Endothelial cell of umbilical vein (primary cell): Measurements from ENCODE around the gene PIGQ. TPM values are rescaled to one million over a fixed set of nuclear protein-coding genes. Genes with fewer than 3 reads are reported as not detected.

Experiments used
- BruUV-seq: library from RNA; stranded (reverse); fragments of 400-500 nt; replicated peaks from 2 replicates; lab custom pipeline; 2021; lab: Mats Ljungman, UMichigan
- CTCF ChIA-PET: fragments of 300-600, 350-600 bp; sonication (Branson Sonifier 250); formaldehyde crosslinking; loops from one replicate; lab custom pipeline; 2021; ENCODE audit warnings: antibody characterized with exemption, inconsistent platforms; lab: Charles Lee
- POLR2A ChIA-PET: fragments of 300-600, 350-600 bp; sonication (Branson Sonifier 250); formaldehyde crosslinking; loops from one replicate; lab custom pipeline; 2021; ENCODE audit warnings: antibody characterized with exemption, inconsistent platforms; lab: Charles Lee
- DNase-seq: peaks from one replicate; pipeline ENCODE4 v3.0.0-alpha.2; 2011; ENCODE audit warnings: low read depth, low spot score
- FAIRE-seq: peaks from 2 replicates; lab custom pipeline; 2011; peaks lifted over from hg19 to GRCh38; lab: Jason Lieb, UNC
- H2AFZ ChIP-seq: 2 replicates; pipeline ENCODE4 v1.6.0; 2012; ENCODE audit warnings: low read depth, low read length, control low read depth, inconsistent platforms
- H3K27ac ChIP-seq: 2 replicates; pipeline ENCODE4 v1.5.1; 2011; ENCODE audit warnings: low read depth, mild to moderate bottlenecking, control low read depth, low read length, moderate library complexity; ENCODE audit not compliant: insufficient read depth
- H3K27me3 ChIP-seq, 2 experiments: 2 replicates each; pipeline versions ENCODE4 v1.6.0 to v1.6.1; 2011; ENCODE audit warnings: low read length in 2 of 2, mixed read lengths in 1 of 2; ENCODE audit not compliant: control insufficient read depth in 2 of 2, insufficient read depth in 2 of 2
- H3K36me3 ChIP-seq, 2 experiments: 2 replicates in 1 of 2; 3 replicates in 1 of 2; pipeline ENCODE4 v1.5.1; 2011; ENCODE audit warnings: low read length in 2 of 2, mild to moderate bottlenecking in 1 of 2, moderate library complexity in 1 of 2; ENCODE audit not compliant: control insufficient read depth in 2 of 2, insufficient read depth in 2 of 2; ENCODE audit errors: extremely low read depth in 1 of 2
- H3K4me1 ChIP-seq: 3 replicates; pipeline ENCODE4 v1.5.1; 2011; ENCODE audit warnings: mild to moderate bottlenecking, low read length; ENCODE audit not compliant: control insufficient read depth, insufficient read depth; ENCODE audit errors: extremely low read depth
- H3K4me2 ChIP-seq: 2 replicates; pipeline ENCODE4 v1.6.1; 2011; ENCODE audit warnings: low read length, control low read depth, mixed read lengths; ENCODE audit not compliant: insufficient read depth
- H3K4me3 ChIP-seq, 3 experiments: fragments of 200-600 bp in 1 of 3; sonication (generic), shearing (Covaris generic) in 1 of 3; replicated peaks in 1 of 3; 2 replicates each; pipeline ENCODE4 v1.5.1; 2011 to 2016; ENCODE audit warnings: control low read depth in 3 of 3, low read length in 3 of 3, mild to moderate bottlenecking in 2 of 3, inconsistent platforms in 1 of 3, low read depth in 1 of 3, moderate library complexity in 1 of 3; ENCODE audit not compliant: insufficient read depth in 1 of 3
- H3K79me2 ChIP-seq: 2 replicates; pipeline ENCODE4 v1.6.0; 2012; ENCODE audit warnings: low read length, inconsistent platforms; ENCODE audit not compliant: control insufficient read depth, insufficient read depth
- H3K9ac ChIP-seq: replicated peaks from 2 replicates; pipeline ENCODE3; 2011; ENCODE audit warnings: low read length, control low read depth; ENCODE audit not compliant: insufficient read depth; ENCODE audit errors: extremely low read depth
- H3K9me1 ChIP-seq: replicated peaks from 3 replicates; pipeline ENCODE4 v1.6.0; 2011; ENCODE audit warnings: mild to moderate bottlenecking, low read length; ENCODE audit not compliant: control insufficient read depth, insufficient read depth; ENCODE audit errors: extremely low read depth
- H3K9me3 ChIP-seq: replicated peaks from 2 replicates; pipeline ENCODE4 v1.5.1; 2012; ENCODE audit warnings: low read length, inconsistent platforms; ENCODE audit not compliant: control insufficient read depth, insufficient read depth
- H4K20me1 ChIP-seq: replicated peaks from 2 replicates; pipeline ENCODE3; 2011; ENCODE audit warnings: mild to moderate bottlenecking, low read length; ENCODE audit not compliant: control insufficient read depth, insufficient read depth; ENCODE audit errors: extremely low read depth
- CTCF ChIP-seq, 2 donors: IDR thresholded peaks; 1 replicate in 1 of 2; 2 replicates in 1 of 2; pipeline ENCODE4 v1.5.1; 2011; ENCODE audit warnings: low read length in 2 of 2, mild to moderate bottlenecking in 2 of 2, moderate library complexity in 2 of 2, control low read depth in 1 of 2, inconsistent platforms in 1 of 2, low read depth in 1 of 2; ENCODE audit not compliant: insufficient read depth in 1 of 2; ENCODE audit errors: extremely low read depth in 1 of 2
- EZH2 ChIP-seq: IDR thresholded peaks from 2 replicates; pipeline ENCODE4 v1.6.1; 2012; ENCODE audit warnings: borderline replicate concordance, low read depth, mild to moderate bottlenecking, moderate library complexity, low read length, inconsistent platforms; ENCODE audit not compliant: severe bottlenecking
- GATA2 ChIP-seq: IDR thresholded peaks from 2 replicates; pipeline ENCODE4 v1.7.0; 2011; ENCODE audit warnings: low read depth, mild to moderate bottlenecking, moderate library complexity, mixed read lengths, low read length; ENCODE audit not compliant: insufficient read length, insufficient read depth
- JUN ChIP-seq: IDR thresholded peaks from 2 replicates; pipeline ENCODE4 v1.6.1; 2011; ENCODE audit warnings: borderline replicate concordance, low read depth; ENCODE audit not compliant: insufficient read length, insufficient read depth
- MAX ChIP-seq: IDR thresholded peaks from 2 replicates; pipeline ENCODE4 v1.6.1; 2011; ENCODE audit not compliant: insufficient read depth, insufficient read length
- MYC ChIP-seq: IDR thresholded peaks from one replicate; pipeline ENCODE4 v1.6.1; 2011; ENCODE audit warnings: mild to moderate bottlenecking, low read depth, low read length
- POLR2A ChIP-seq: IDR thresholded peaks from 2 replicates; pipeline ENCODE4 v1.6.1; 2012; ENCODE audit warnings: low read depth, mild to moderate bottlenecking, control low read depth, low read length
- POLR2AphosphoS5 ChIP-seq: IDR thresholded peaks from 2 replicates; pipeline ENCODE4 v1.6.1; 2012; ENCODE audit warnings: low read depth, mild to moderate bottlenecking, control low read depth, low read length, moderate library complexity; ENCODE audit not compliant: insufficient read depth
- dilution Hi-C: fragments of 300-500 bp; cut with MboI; formaldehyde crosslinking; loops from one replicate; pipeline ENCODE4 v1.15.0; 2019; ENCODE audit warnings: low sequenced_read_pairs; ENCODE audit not compliant: extremely low pct_ligation_motif_present
- intact Hi-C: fragments of 100-400 bp; cut with micrococcal nuclease; formaldehyde crosslinking; loops from one replicate; pipeline ENCODE4 v1.10.0; 2022
- polyA plus RNA-seq, 4 experiments: library from polyadenylated mRNA; depleted of rRNA in 3 of 4; stranded (reverse) in 3 of 4; unstranded in 1 of 4; fragments of >200 nt; gene quantifications; 2 replicates each; pipeline versions ENCODE4 v1.2.1 to v1.2.3, GENCODE V29; 2011 to 2012; ENCODE audit warnings: missing spikeins in 1 of 4
- total RNA-seq: library from RNA; stranded (reverse); gene quantifications from 2 replicates; pipeline ENCODE4 v1.2.3, GENCODE V29; 2021

Gene PIGQ
- total and polyA plus RNA-seq, 2 donors (not counting 3 experiments of a cell fraction or from before 2014, with no cell fraction given), result 66.9 to 67.7 TPM

- Histone ChIP-seq H3K27ac (no peak overlapping the region), H2AFZ (no peak overlapping the region), H3K9ac (no peak overlapping the region), H3K9me3 (no peaks in the 10 kb centered on the region), H3K9me1 (no peaks in the 10 kb centered on the region), H3K4me1 (peaks cover 3% of the 10 kb centered on the region), H3K27me3 (no peaks in the 10 kb centered on the region), H3K4me3 (no peak overlapping the region), H3K79me2 (no peaks in the 10 kb centered on the region), H3K36me3 (peaks cover 0 to 5% of the 10 kb centered on the region in 2 experiments), H3K4me2 (no peak overlapping the region), H4K20me1 (no peaks in the 10 kb centered on the region)
- dilution Hi-C loops (no loop called here), intact Hi-C loops (no loop called here)
- BruUV-seq, result no TSS peak
- CTCF ChIA-PET, result no interaction called here
- TF ChIP-seq EZH2, result no peak
- TF ChIP-seq POLR2AphosphoS5, result no peak
- no peak for TF ChIP-seq JUN
- no peak for DNase-seq
- POLR2A ChIA-PET, result no interaction called here
- no peak for FAIRE-seq
Measured at GRCh38 chr16:628321-629061, 58.7 kb downstream of the PIGQ start.

- POLR2A ChIA-PET, result no interaction called here
- Histone ChIP-seq H3K4me2 (no peak overlapping the region), H4K20me1 (no peaks in the 10 kb centered on the region), H3K9me3 (no peaks in the 10 kb centered on the region), H3K4me3 (no peak overlapping the region), H3K4me1 (peaks cover 3% of the 10 kb centered on the region), H3K27ac (no peak overlapping the region), H3K36me3 (peaks cover 0 to 5% of the 10 kb centered on the region in 2 experiments), H3K27me3 (no peaks in the 10 kb centered on the region), H3K9ac (no peak overlapping the region), H3K79me2 (no peaks in the 10 kb centered on the region), H2AFZ (no peak overlapping the region), H3K9me1 (no peaks in the 10 kb centered on the region)
- BruUV-seq, result no TSS peak
- no peak for TF ChIP-seq MYC
- no peak for TF ChIP-seq POLR2A
- TF ChIP-seq MAX, result no peak
- TF ChIP-seq POLR2AphosphoS5, result no peak
- no peak for TF ChIP-seq GATA2
- TF ChIP-seq CTCF (IDR thresholded peaks at IDR 0.05; ENCODE audit: extremely low read depth in 1 of 2, insufficient read depth in 1 of 2, low read depth in 1 of 2, low read length in 2 of 2), result no peak
- DNase-seq (no peak), FAIRE-seq (no peak)
- intact Hi-C loops (no loop called here), dilution Hi-C loops (no loop called here)
- CTCF ChIA-PET, result no interaction called here
Measured at GRCh38 chr16:629185-629832, 59.5 kb downstream of the PIGQ start.
